WTC11 (cell line): Measurements from ENCODE around the gene TAF10. TPM values are rescaled to one million over a fixed set of nuclear protein-coding genes. Genes with fewer than 3 reads are reported as not detected.

Experiments
- ATAC-seq: fragments of 200-7000 bp; cut with Tn5 transposase; 2 replicates; pipeline ENCODE4 v1.10.0; 2021; ENCODE audit warnings: mild to moderate bottlenecking, moderate library complexity
- CTCF ChIA-PET: fragments of 300-600 bp; sonication (Branson Sonifier 250); formaldehyde crosslinking; loops from one replicate; lab custom pipeline; 2021; ENCODE audit warnings: antibody characterized with exemption; lab: Charles Lee
- POLR2A ChIA-PET: fragments of 350-600 bp; sonication (Branson Sonifier 250); formaldehyde crosslinking; loops from one replicate; lab custom pipeline; 2021; ENCODE audit warnings: antibody characterized with exemption; lab: Charles Lee
- DNase-seq: peaks from one replicate; pipeline ENCODE4 v3.0.0; 2021; ENCODE audit warnings: low spot score
- H3K27ac Mint-ChIP-seq: 2 replicates; pipeline ENCODE4 v1.8.0; 2021; ENCODE audit warnings: mixed read lengths
- H3K27me3 Mint-ChIP-seq: 2 replicates; pipeline ENCODE4 v1.8.0; 2021; ENCODE audit warnings: low read depth, mild to moderate bottlenecking, moderate library complexity, mixed read lengths
- H3K36me3 Mint-ChIP-seq: 2 replicates; pipeline ENCODE4 v1.8.0; 2021; ENCODE audit warnings: mixed read lengths
- H3K4me1 Mint-ChIP-seq: 2 replicates; pipeline ENCODE4 v1.8.0; 2022; ENCODE audit warnings: mixed read lengths
- H3K4me3 Mint-ChIP-seq: 2 replicates; pipeline ENCODE4 v1.8.0; 2021; ENCODE audit warnings: mild to moderate bottlenecking, moderate library complexity, mixed read lengths
- H3K9me3 Mint-ChIP-seq: 2 replicates; pipeline ENCODE4 v1.8.0; 2021; ENCODE audit warnings: mixed read lengths
- GABPB1 ChIP-seq: sonication (generic); formaldehyde crosslinking; IDR thresholded peaks from 2 replicates; pipeline ENCODE4 v1.8.1; 2023; ENCODE audit warnings: mild to moderate bottlenecking, missing genetic modification reagents
- GRHL2 ChIP-seq: fragments of 250-450 bp; sonication (Bioruptor Pico); IDR thresholded peaks from 2 replicates; pipeline ENCODE4 v1.8.0; 2022; ENCODE audit warnings: mild to moderate bottlenecking, moderate library complexity; ENCODE audit not compliant: insufficient replicate concordance, severe bottlenecking
- JUN ChIP-seq: sonication (generic); formaldehyde crosslinking; IDR thresholded peaks from 2 replicates; pipeline ENCODE4 v1.8.0; 2023; ENCODE audit warnings: mild to moderate bottlenecking, missing genetic modification reagents
- NR1H2 ChIP-seq: sonication (generic); formaldehyde crosslinking; IDR thresholded peaks from 2 replicates; pipeline ENCODE4 v1.9.0; 2021; ENCODE audit warnings: mild to moderate bottlenecking, moderate library complexity, missing genetic modification reagents
- NR2C2 ChIP-seq: sonication (generic); formaldehyde crosslinking; IDR thresholded peaks from 2 replicates; pipeline ENCODE4 v1.8.0; 2022; ENCODE audit warnings: mild to moderate bottlenecking, missing genetic modification reagents
- SP1 ChIP-seq: sonication (generic); formaldehyde crosslinking; conservative IDR thresholded peaks from 2 replicates; pipeline ENCODE4 v1.8.1; 2022; ENCODE audit warnings: missing genetic modification reagents
- ZNF532 ChIP-seq: fragments of 250-450 bp; sonication (Bioruptor Pico); IDR thresholded peaks from 2 replicates; pipeline ENCODE4 v1.9.0; 2021; ENCODE audit warnings: mild to moderate bottlenecking, borderline replicate concordance
- total RNA-seq: library from RNA; stranded (reverse); gene quantifications from 3 replicates; pipeline ENCODE4 v1.2.3, GENCODE V29; 2021
- TF ChIP-seq, protein P1 (sequence below): sonication (generic); formaldehyde crosslinking; IDR thresholded peaks from 2 replicates; pipeline ENCODE4 v1.8.1; 2023; ENCODE audit warnings: mild to moderate bottlenecking, missing genetic modification reagents
- TF ChIP-seq, protein P2 (sequence below): fragments of 250-450 bp; sonication (Bioruptor Pico); IDR thresholded peaks from 2 replicates; pipeline ENCODE4 v1.9.0; 2021; ENCODE audit warnings: mild to moderate bottlenecking
- TF ChIP-seq, protein P3 (sequence below): fragments of 250-450 bp; sonication (Bioruptor Pico); IDR thresholded peaks from 2 replicates; pipeline ENCODE4 v1.9.0; 2021; ENCODE audit warnings: mild to moderate bottlenecking
- TF ChIP-seq, protein P4 (sequence below): fragments of 250-450 bp; sonication (Bioruptor Pico); IDR thresholded peaks from 2 replicates; pipeline ENCODE4 v1.8.0; 2021; ENCODE audit warnings: mild to moderate bottlenecking

Gene TAF10
- total RNA-seq, 1 experiment from 2014 or later, result 165 TPM

- TF ChIP-seq, protein P1, sequence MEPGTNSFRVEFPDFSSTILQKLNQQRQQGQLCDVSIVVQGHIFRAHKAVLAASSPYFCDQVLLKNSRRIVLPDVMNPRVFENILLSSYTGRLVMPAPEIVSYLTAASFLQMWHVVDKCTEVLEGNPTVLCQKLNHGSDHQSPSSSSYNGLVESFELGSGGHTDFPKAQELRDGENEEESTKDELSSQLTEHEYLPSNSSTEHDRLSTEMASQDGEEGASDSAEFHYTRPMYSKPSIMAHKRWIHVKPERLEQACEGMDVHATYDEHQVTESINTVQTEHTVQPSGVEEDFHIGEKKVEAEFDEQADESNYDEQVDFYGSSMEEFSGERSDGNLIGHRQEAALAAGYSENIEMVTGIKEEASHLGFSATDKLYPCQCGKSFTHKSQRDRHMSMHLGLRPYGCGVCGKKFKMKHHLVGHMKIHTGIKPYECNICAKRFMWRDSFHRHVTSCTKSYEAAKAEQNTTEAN (CRISPR knock-in tag), result no peak
Measured at GRCh38 chr11:6608011-6608410, 4.0 kb downstream of the TAF10 start (continued).

- Mint-ChIP-seq H3K27me3 (no peaks in the 10 kb centered on the region), H3K4me1 (peaks cover 20% of the 10 kb centered on the region)
- no peak for DNase-seq
- TF ChIP-seq ZNF532 (CRISPR knock-in tag) (0 out of 2 replicates have a peak, but pooled peaks have one; percentile 15), GRHL2 (CRISPR knock-in tag) (no peak)
- TF ChIP-seq, all 79 proteins: peak for 1
- Mint-ChIP-seq H3K9me3 (no peaks in the 10 kb centered on the region), H3K27ac (peak overlapping the region; percentile 96), H3K4me3 (peak overlapping the region; percentile 23; the same call in 1 of the 2 replicates), H3K36me3 (peaks cover 36% of the 10 kb centered on the region)
- ATAC-seq, result no peak
- CTCF ChIA-PET, result interaction anchor here (0.7 to 1.7 kb wide), 9 partner anchors 12 to 244 kb away, joined by 3 to 10 read pairs (median 4); partner anchors contain the start of genes MRPL17 and TPP1
- POLR2A ChIA-PET, result interaction anchor here (0.9 to 2.9 kb wide), 5 partner anchors 12 to 76 kb away, joined by 3 to 11 read pairs (median 5); partner anchors contain the start of genes MRPL17 and TPP1
Measured at GRCh38 chr11:6607190-6607795, 4.7 kb downstream of the TAF10 start.

- peak overlapping the region; percentile 28; the same call in 1 of the 2 replicates for H3K4me3 Mint-ChIP-seq
- no peak for TF ChIP-seq JUN (CRISPR knock-in tag)
- no peak for TF ChIP-seq NR2C2 (CRISPR knock-in tag)
- no peak for TF ChIP-seq GABPB1
- TF ChIP-seq SP1 (CRISPR knock-in tag), result 0 out of 2 replicates have a peak, but pooled peaks have one; percentile 33
- TF ChIP-seq, protein P2, sequence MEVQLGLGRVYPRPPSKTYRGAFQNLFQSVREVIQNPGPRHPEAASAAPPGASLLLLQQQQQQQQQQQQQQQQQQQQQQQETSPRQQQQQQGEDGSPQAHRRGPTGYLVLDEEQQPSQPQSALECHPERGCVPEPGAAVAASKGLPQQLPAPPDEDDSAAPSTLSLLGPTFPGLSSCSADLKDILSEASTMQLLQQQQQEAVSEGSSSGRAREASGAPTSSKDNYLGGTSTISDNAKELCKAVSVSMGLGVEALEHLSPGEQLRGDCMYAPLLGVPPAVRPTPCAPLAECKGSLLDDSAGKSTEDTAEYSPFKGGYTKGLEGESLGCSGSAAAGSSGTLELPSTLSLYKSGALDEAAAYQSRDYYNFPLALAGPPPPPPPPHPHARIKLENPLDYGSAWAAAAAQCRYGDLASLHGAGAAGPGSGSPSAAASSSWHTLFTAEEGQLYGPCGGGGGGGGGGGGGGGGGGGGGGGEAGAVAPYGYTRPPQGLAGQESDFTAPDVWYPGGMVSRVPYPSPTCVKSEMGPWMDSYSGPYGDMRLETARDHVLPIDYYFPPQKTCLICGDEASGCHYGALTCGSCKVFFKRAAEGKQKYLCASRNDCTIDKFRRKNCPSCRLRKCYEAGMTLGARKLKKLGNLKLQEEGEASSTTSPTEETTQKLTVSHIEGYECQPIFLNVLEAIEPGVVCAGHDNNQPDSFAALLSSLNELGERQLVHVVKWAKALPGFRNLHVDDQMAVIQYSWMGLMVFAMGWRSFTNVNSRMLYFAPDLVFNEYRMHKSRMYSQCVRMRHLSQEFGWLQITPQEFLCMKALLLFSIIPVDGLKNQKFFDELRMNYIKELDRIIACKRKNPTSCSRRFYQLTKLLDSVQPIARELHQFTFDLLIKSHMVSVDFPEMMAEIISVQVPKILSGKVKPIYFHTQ (CRISPR knock-in tag), result peak; percentile 64; the same call in 1 of the 2 replicates
- TF ChIP-seq, protein P3, sequence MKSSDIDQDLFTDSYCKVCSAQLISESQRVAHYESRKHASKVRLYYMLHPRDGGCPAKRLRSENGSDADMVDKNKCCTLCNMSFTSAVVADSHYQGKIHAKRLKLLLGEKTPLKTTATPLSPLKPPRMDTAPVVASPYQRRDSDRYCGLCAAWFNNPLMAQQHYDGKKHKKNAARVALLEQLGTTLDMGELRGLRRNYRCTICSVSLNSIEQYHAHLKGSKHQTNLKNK (CRISPR knock-in tag), result no peak
- TF ChIP-seq, protein P4, sequence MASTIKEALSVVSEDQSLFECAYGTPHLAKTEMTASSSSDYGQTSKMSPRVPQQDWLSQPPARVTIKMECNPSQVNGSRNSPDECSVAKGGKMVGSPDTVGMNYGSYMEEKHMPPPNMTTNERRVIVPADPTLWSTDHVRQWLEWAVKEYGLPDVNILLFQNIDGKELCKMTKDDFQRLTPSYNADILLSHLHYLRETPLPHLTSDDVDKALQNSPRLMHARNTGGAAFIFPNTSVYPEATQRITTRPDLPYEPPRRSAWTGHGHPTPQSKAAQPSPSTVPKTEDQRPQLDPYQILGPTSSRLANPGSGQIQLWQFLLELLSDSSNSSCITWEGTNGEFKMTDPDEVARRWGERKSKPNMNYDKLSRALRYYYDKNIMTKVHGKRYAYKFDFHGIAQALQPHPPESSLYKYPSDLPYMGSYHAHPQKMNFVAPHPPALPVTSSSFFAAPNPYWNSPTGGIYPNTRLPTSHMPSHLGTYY (CRISPR knock-in tag), result 0 out of 2 replicates have a peak, but pooled peaks have one; percentile 18
- TF ChIP-seq NR1H2 (CRISPR knock-in tag), result no peak
- POLR2A ChIA-PET, result interaction anchor here (0.6 to 2.9 kb wide), 6 partner anchors 12 to 77 kb away, joined by 3 to 11 read pairs (median 4); partner anchors contain the start of genes MRPL17 and TPP1
- DNase-seq (peak; percentile 92), ATAC-seq (peak; percentile 81)
- CTCF ChIA-PET, result interaction anchor here (0.7 to 1.7 kb wide), 10 partner anchors 12 to 243 kb away, joined by 3 to 10 read pairs (median 4); partner anchors contain the start of genes MRPL17 and TPP1
- H3K36me3 Mint-ChIP-seq, result peaks cover 36% of the 10 kb centered on the region
- peak overlapping the region; percentile 97 for H3K27ac Mint-ChIP-seq
- H3K4me1 Mint-ChIP-seq, result peaks cover 20% of the 10 kb centered on the region
- H3K27me3 Mint-ChIP-seq, result no peaks in the 10 kb centered on the region
- H3K9me3 Mint-ChIP-seq, result no peaks in the 10 kb centered on the region
Measured at GRCh38 chr11:6606471-6607189, 5.4 kb downstream of the TAF10 start.
